ENCODE data around the gene JMJD4. TPM values are rescaled to one million over a fixed set of nuclear protein-coding genes. Genes with fewer than 3 reads are reported as not detected.
A peak's percentile ranks its signal among the peaks of the same experiment; 100 is the strongest.
"Not testable (repeated sequence)": the region's sequence is repeated elsewhere in the genome, so short reads cannot be mapped to it uniquely, and the experiment has no call there.

Gene JMJD4
- total RNA-seq, 2 experiments from 2014 or later, result 20.4 to 21.6 TPM

GRCh38 chr1:227729144-227729880 lies 5.8 kb downstream of the JMJD4 start:
- Mint-ChIP-seq H3K4me3 (peak overlapping the region; percentile 80), H3K36me3 (peaks cover under 1% of the 10 kb centered on the region), H3K27ac (no peak overlapping the region), H3K27me3 (peaks cover 22% of the 10 kb centered on the region), H3K9me3 (peaks cover 2% of the 10 kb centered on the region), H3K4me1 (peaks cover 8% of the 10 kb centered on the region)
- DNase-seq, result no peak
- no peak for ATAC-seq (ENCODE audit: low read depth)
- POLR2A ChIA-PET, result interaction anchor here (0.9 to 1.0 kb wide), 2 partner anchors 8 to 37 kb away, joined by 3 read pairs; no protein-coding TSS in a partner anchor

- Mint-ChIP-seq H3K27ac (no peak overlapping the region), H3K36me3 (peaks cover 4% of the 10 kb centered on the region), H3K4me1 (peaks cover 7% of the 10 kb centered on the region), H3K9me3 (peaks cover 6% of the 10 kb centered on the region), H3K27me3 (peaks cover 22% of the 10 kb centered on the region), H3K4me3 (peak overlapping the region; percentile 80)
- POLR2A ChIA-PET, result interaction anchor here (0.9 to 1.0 kb wide), 2 partner anchors 9 to 37 kb away, joined by 3 read pairs; no protein-coding TSS in a partner anchor
- DNase-seq, result no peak
- peak; percentile 14 for ATAC-seq (ENCODE audit: low read depth)
These were observed 6.3 kb downstream of the JMJD4 start for GRCh38 chr1:227728892-227729143.

GRCh38 chr1:227728059-227728891 lies 6.8 kb downstream of the JMJD4 start:
- Mint-ChIP-seq H3K4me3 (peak overlapping the region; percentile 80), H3K4me1 (peaks cover 4% of the 10 kb centered on the region), H3K27ac (peak overlapping the region; percentile 58), H3K27me3 (peaks cover 22% of the 10 kb centered on the region), H3K9me3 (peaks cover 7% of the 10 kb centered on the region), H3K36me3 (peaks cover 5% of the 10 kb centered on the region)
- DNase-seq, result no peak
- POLR2A ChIA-PET, result interaction anchor here (0.6 kb wide), 1 partner anchor 182 kb away, joined by 3 read pairs; no protein-coding TSS in a partner anchor
- ATAC-seq (ENCODE audit: low read depth), result peak; percentile 51

- ATAC-seq (ENCODE audit: low read depth) (no peak), DNase-seq (no peak)
- POLR2A ChIA-PET, result interaction anchor here (0.7 kb wide), 1 partner anchor 161 kb away, joined by 3 read pairs; no protein-coding TSS in a partner anchor
- peaks cover 4% of the 10 kb centered on the region for H3K4me1 Mint-ChIP-seq
- H3K9me3 Mint-ChIP-seq, result peaks cover 14% of the 10 kb centered on the region
- H3K4me3 Mint-ChIP-seq, result no peak overlapping the region
- no peak overlapping the region for H3K27ac Mint-ChIP-seq
- peaks cover 9% of the 10 kb centered on the region for H3K36me3 Mint-ChIP-seq
- H3K27me3 Mint-ChIP-seq, result peaks cover 22% of the 10 kb centered on the region
These were observed 8.0 kb downstream of the JMJD4 start for GRCh38 chr1:227726924-227727599.

- peaks cover 12% of the 10 kb centered on the region for H3K36me3 Mint-ChIP-seq
- H3K4me3 Mint-ChIP-seq, result no peak overlapping the region
- H3K4me1 Mint-ChIP-seq, result peaks cover 4% of the 10 kb centered on the region
- H3K27me3 Mint-ChIP-seq, result peaks cover 22% of the 10 kb centered on the region
- ATAC-seq (ENCODE audit: low read depth) (no peak), DNase-seq (no peak)
- H3K27ac Mint-ChIP-seq, result no peak overlapping the region
- POLR2A ChIA-PET, result no interaction called here
- H3K9me3 Mint-ChIP-seq, result peaks cover 17% of the 10 kb centered on the region
These were observed 8.8 kb downstream of the JMJD4 start for GRCh38 chr1:227726318-227726717.

- POLR2A ChIA-PET, result no interaction called here
- Mint-ChIP-seq H3K36me3 (peaks cover 12% of the 10 kb centered on the region), H3K4me1 (peaks cover 4% of the 10 kb centered on the region), H3K9me3 (peaks cover 28% of the 10 kb centered on the region), H3K4me3 (no peak overlapping the region), H3K27me3 (peaks cover 22% of the 10 kb centered on the region), H3K27ac (no peak overlapping the region)
- ATAC-seq (ENCODE audit: low read depth), result no peak
- DNase-seq, result no peak
These were observed 10.1 kb downstream of the JMJD4 start for GRCh38 chr1:227725046-227725445.

- no peak for ATAC-seq (ENCODE audit: low read depth)
- Mint-ChIP-seq H3K36me3 (peaks cover 12% of the 10 kb centered on the region), H3K27ac (peak overlapping the region; percentile 47)
These were observed 11.6 kb downstream of the JMJD4 start for GRCh38 chr1:227723474-227723873.

GRCh38 chr1:227718932-227719331 lies 16.2 kb downstream of the JMJD4 start:
- Mint-ChIP-seq H3K36me3 (peaks cover 11% of the 10 kb centered on the region), H3K9me3 (peaks cover 60% of the 10 kb centered on the region), H3K27me3 (no peaks in the 10 kb centered on the region), H3K4me3 (no peak overlapping the region), H3K4me1 (peaks cover 1% of the 10 kb centered on the region), H3K27ac (no peak overlapping the region)
- ATAC-seq (ENCODE audit: low read depth), result no peak
- POLR2A ChIA-PET, result no interaction called here
- no peak for DNase-seq

More at GRCh38 chr1:227723474-227723873, 11.6 kb downstream of the JMJD4 start:
- no peak for DNase-seq
- Mint-ChIP-seq H3K9me3 (peaks cover 33% of the 10 kb centered on the region), H3K4me1 (peaks cover 2% of the 10 kb centered on the region), H3K4me3 (no peak overlapping the region), H3K27me3 (peaks cover 22% of the 10 kb centered on the region)
- POLR2A ChIA-PET, result no interaction called here

- H3K4me1 Mint-ChIP-seq, result peaks cover 6% of the 10 kb centered on the region
- ATAC-seq (ENCODE audit: low read depth), result no peak
- no peak overlapping the region for H3K4me3 Mint-ChIP-seq
- DNase-seq, result no peak
- H3K36me3 Mint-ChIP-seq, result peaks cover 4% of the 10 kb centered on the region
- H3K9me3 Mint-ChIP-seq, result peaks cover 47% of the 10 kb centered on the region
- POLR2A ChIA-PET, result no interaction called here
- H3K27me3 Mint-ChIP-seq, result no peaks in the 10 kb centered on the region
- H3K27ac Mint-ChIP-seq, result no peak overlapping the region
These were observed 22.5 kb downstream of the JMJD4 start for GRCh38 chr1:227712648-227713047.

- peaks cover 34% of the 10 kb centered on the region for H3K9me3 Mint-ChIP-seq
- POLR2A ChIA-PET; H3K36me3 Mint-ChIP-seq; DNase-seq; H3K4me1 Mint-ChIP-seq; ATAC-seq (ENCODE audit: low read depth); H3K4me3 Mint-ChIP-seq; H3K27ac Mint-ChIP-seq; H3K27me3 Mint-ChIP-seq: not testable (repeated sequence)
These were observed 24.6 kb downstream of the JMJD4 start for GRCh38 chr1:227710474-227710873.

GRCh38 chr1:227709451-227709850 lies 25.7 kb downstream of the JMJD4 start:
- Mint-ChIP-seq H3K4me3 (no peak overlapping the region), H3K4me1 (peaks cover 8% of the 10 kb centered on the region), H3K27me3 (no peaks in the 10 kb centered on the region), H3K27ac (no peak overlapping the region), H3K9me3 (peaks cover 26% of the 10 kb centered on the region), H3K36me3 (peaks cover 4% of the 10 kb centered on the region)
- DNase-seq (no peak), ATAC-seq (ENCODE audit: low read depth) (no peak)
- POLR2A ChIA-PET, result no interaction called here

- H3K27ac Mint-ChIP-seq, result no peak overlapping the region
- no peak for ATAC-seq (ENCODE audit: low read depth)
- peak overlapping the region; percentile 29 for H3K4me3 Mint-ChIP-seq
These were observed 27.3 kb downstream of the JMJD4 start for GRCh38 chr1:227707846-227708245.

GRCh38 chr1:227701631-227702030 lies 33.5 kb downstream of the JMJD4 start:
- POLR2A ChIA-PET; H3K36me3 Mint-ChIP-seq; ATAC-seq (ENCODE audit: low read depth); H3K4me1 Mint-ChIP-seq; H3K27ac Mint-ChIP-seq; H3K4me3 Mint-ChIP-seq; H3K27me3 Mint-ChIP-seq; DNase-seq: not testable (repeated sequence)
- H3K9me3 Mint-ChIP-seq, result peaks cover 35% of the 10 kb centered on the region

More at GRCh38 chr1:227707846-227708245, 27.3 kb downstream of the JMJD4 start:
- peaks cover under 1% of the 10 kb centered on the region for H3K27me3 Mint-ChIP-seq
- no peak for DNase-seq
- H3K9me3 Mint-ChIP-seq, result peaks cover 24% of the 10 kb centered on the region
- POLR2A ChIA-PET, result no interaction called here
- H3K36me3 Mint-ChIP-seq, result peaks cover 4% of the 10 kb centered on the region
- peaks cover 8% of the 10 kb centered on the region for H3K4me1 Mint-ChIP-seq

Data from activated naive CD8-positive, alpha-beta T cell treated with anti-CD3 and anti-CD28 coated beads, Interleukin-2, amount 10 ng/mL, durations not matched to agents 7 days and 5 days (primary cell).